GM19023 (cell line): ENCODE data around the gene RFFL.

Experiments
- ATAC-seq: cut with Tn5 transposase; IDR thresholded peaks from one replicate; pipeline ENCODE4 v1.9.1; 2021; ENCODE audit warnings: mild to moderate bottlenecking, moderate library complexity; ENCODE audit not compliant: unreplicated experiment

Gene RFFL

GRCh38 chr17:35081638-35082037, 18.1 kb upstream of the RFFL start:
- ATAC-seq = no peak

GRCh38 chr17:35080536-35080935, 17.0 kb upstream of the RFFL start:
- ATAC-seq = peak; percentile 55

GRCh38 chr17:35079547-35080423, 16.3 kb upstream of the RFFL start:
- ATAC-seq = no peak

GRCh38 chr17:35076874-35077273, 13.4 kb upstream of the RFFL start:
- ATAC-seq = no peak

- ATAC-seq = no peak
Measured at GRCh38 chr17:35074711-35075707, 11.5 kb upstream of the RFFL start.

GRCh38 chr17:35073991-35074627, 10.6 kb upstream of the RFFL start:
- no peak for ATAC-seq

GRCh38 chr17:35073183-35073790, 9.8 kb upstream of the RFFL start:
- no peak for ATAC-seq

- no peak for ATAC-seq
Measured at GRCh38 chr17:35069311-35069710, 5.8 kb upstream of the RFFL start.

GRCh38 chr17:35068249-35068648, 4.7 kb upstream of the RFFL start:
- ATAC-seq = no peak

GRCh38 chr17:35065880-35066279, 2.4 kb upstream of the RFFL start:
- ATAC-seq = no peak

- no peak for ATAC-seq
Measured at GRCh38 chr17:35064516-35065215, 1.2 kb upstream of the RFFL start.

GRCh38 chr17:35062308-35062707, 1.2 kb downstream of the RFFL start:
- ATAC-seq = no peak

- ATAC-seq = no peak
Measured at GRCh38 chr17:35057332-35057915, 6.1 kb downstream of the RFFL start.

GRCh38 chr17:35056013-35056412, 7.5 kb downstream of the RFFL start:
- ATAC-seq = no peak

- no peak for ATAC-seq
Measured at GRCh38 chr17:35053204-35053603, 10.3 kb downstream of the RFFL start.

GRCh38 chr17:35052780-35053179, 10.7 kb downstream of the RFFL start:
- ATAC-seq = no peak

GRCh38 chr17:35052241-35052610, 11.3 kb downstream of the RFFL start:
- ATAC-seq = no peak

GRCh38 chr17:35051579-35052240, 11.8 kb downstream of the RFFL start:
- ATAC-seq = no peak

- peak; percentile 53 for ATAC-seq
Measured at GRCh38 chr17:35051183-35051578, 12.3 kb downstream of the RFFL start.
